AG04450 (cell line): ENCODE measurements around the gene TNFRSF21. TPM values are rescaled to one million over a fixed set of nuclear protein-coding genes. Genes with fewer than 3 reads are reported as not detected.

Source experiments
- CTCF ChIA-PET: fragments of 300-600, 350-600 bp; formaldehyde crosslinking; extraction: SDS; loops from one replicate; lab custom pipeline; 2022; ENCODE audit warnings: antibody characterized with exemption, inconsistent platforms; lab: Charles Lee
- POLR2A ChIA-PET: fragments of 350-600 bp; formaldehyde crosslinking; extraction: SDS; loops from one replicate; lab custom pipeline; 2021; ENCODE audit warnings: antibody characterized with exemption, inconsistent platforms; lab: Yijun Ruan, JAX
- DNase-seq: peaks from one replicate; pipeline ENCODE4 v3.0.0-alpha.2; 2011; ENCODE audit warnings: low read depth, low spot score
- H3K27ac ChIP-seq: one replicate; pipeline ENCODE4 v1.5.1; 2012; ENCODE audit warnings: low read depth, low read length, control low read depth
- H3K27me3 ChIP-seq: one replicate; pipeline ENCODE4 v1.6.0; 2012; ENCODE audit warnings: low read length; ENCODE audit not compliant: control insufficient read depth, insufficient read depth
- H3K4me3 ChIP-seq: 2 replicates; pipeline ENCODE4 v1.5.1; 2011; ENCODE audit warnings: mild to moderate bottlenecking, low read depth, low read length, control low read depth
- H3K9me3 ChIP-seq: 2 replicates; pipeline ENCODE4 v1.5.1; 2012; ENCODE audit warnings: low read length; ENCODE audit not compliant: control insufficient read depth, insufficient read depth
- polyA plus RNA-seq: library from polyadenylated mRNA; depleted of rRNA; stranded (reverse); fragments of >200 nt; gene quantifications from 2 replicates; pipeline ENCODE4 v1.2.3, GENCODE V29; 2011
- TF ChIP-seq, protein P1 (sequence below): IDR thresholded peaks from 2 replicates; pipeline ENCODE4 v1.5.1; 2011; ENCODE audit warnings: low read depth, low read length, control low read depth, inconsistent platforms

Gene TNFRSF21
- polyA plus RNA-seq, 1 experiment = 21.7 TPM

GRCh38 chr6:47256361-47256760 is 53.3 kb downstream of the TNFRSF21 start:
- ChIA-PET CTCF (interaction anchor here (1.5 kb wide), 1 partner anchor 158 kb away, joined by 5 read pairs; no protein-coding TSS in a partner anchor), POLR2A (no interaction called here)
- TF ChIP-seq, protein P1, sequence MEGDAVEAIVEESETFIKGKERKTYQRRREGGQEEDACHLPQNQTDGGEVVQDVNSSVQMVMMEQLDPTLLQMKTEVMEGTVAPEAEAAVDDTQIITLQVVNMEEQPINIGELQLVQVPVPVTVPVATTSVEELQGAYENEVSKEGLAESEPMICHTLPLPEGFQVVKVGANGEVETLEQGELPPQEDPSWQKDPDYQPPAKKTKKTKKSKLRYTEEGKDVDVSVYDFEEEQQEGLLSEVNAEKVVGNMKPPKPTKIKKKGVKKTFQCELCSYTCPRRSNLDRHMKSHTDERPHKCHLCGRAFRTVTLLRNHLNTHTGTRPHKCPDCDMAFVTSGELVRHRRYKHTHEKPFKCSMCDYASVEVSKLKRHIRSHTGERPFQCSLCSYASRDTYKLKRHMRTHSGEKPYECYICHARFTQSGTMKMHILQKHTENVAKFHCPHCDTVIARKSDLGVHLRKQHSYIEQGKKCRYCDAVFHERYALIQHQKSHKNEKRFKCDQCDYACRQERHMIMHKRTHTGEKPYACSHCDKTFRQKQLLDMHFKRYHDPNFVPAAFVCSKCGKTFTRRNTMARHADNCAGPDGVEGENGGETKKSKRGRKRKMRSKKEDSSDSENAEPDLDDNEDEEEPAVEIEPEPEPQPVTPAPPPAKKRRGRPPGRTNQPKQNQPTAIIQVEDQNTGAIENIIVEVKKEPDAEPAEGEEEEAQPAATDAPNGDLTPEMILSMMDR = no peak
- H3K27ac ChIP-seq = no peak overlapping the region
- H3K4me3 ChIP-seq = no peak overlapping the region
- no peaks in the 10 kb centered on the region for H3K9me3 ChIP-seq
- H3K27me3 ChIP-seq = no peaks in the 10 kb centered on the region
- DNase-seq = no peak

GRCh38 chr6:47254906-47255305 is 54.8 kb downstream of the TNFRSF21 start:
- H3K4me3 ChIP-seq = no peak overlapping the region
- H3K27me3 ChIP-seq = no peaks in the 10 kb centered on the region
- TF ChIP-seq, protein P1 = no peak
- CTCF ChIA-PET = interaction anchor here (0.6 to 1.5 kb wide), 2 partner anchors 157 kb away, joined by 4 to 5 read pairs; no protein-coding TSS in a partner anchor
- no peaks in the 10 kb centered on the region for H3K9me3 ChIP-seq
- POLR2A ChIA-PET = no interaction called here
- no peak overlapping the region for H3K27ac ChIP-seq
- DNase-seq = no peak

GRCh38 chr6:47254051-47254450 is 55.7 kb downstream of the TNFRSF21 start:
- POLR2A ChIA-PET = no interaction called here
- TF ChIP-seq, protein P1 = no peak
- CTCF ChIA-PET = interaction anchor here (0.6 kb wide), 1 partner anchor 156 kb away, joined by 4 read pairs; no protein-coding TSS in a partner anchor

GRCh38 chr6:47253136-47253535 is 56.6 kb downstream of the TNFRSF21 start:
- POLR2A ChIA-PET = no interaction called here
- CTCF ChIA-PET = no interaction called here
- no peak overlapping the region for H3K4me3 ChIP-seq

More at GRCh38 chr6:47254051-47254450, 55.7 kb downstream of the TNFRSF21 start:
- H3K27me3 ChIP-seq = no peaks in the 10 kb centered on the region
- H3K4me3 ChIP-seq = no peak overlapping the region
- no peak overlapping the region for H3K27ac ChIP-seq
- DNase-seq = no peak
- H3K9me3 ChIP-seq = no peaks in the 10 kb centered on the region

GRCh38 chr6:47252633-47253032 is 57.1 kb downstream of the TNFRSF21 start:
- Histone ChIP-seq H3K27ac (no peak overlapping the region), H3K4me3 (no peak overlapping the region), H3K27me3 (no peaks in the 10 kb centered on the region), H3K9me3 (no peaks in the 10 kb centered on the region)
- POLR2A ChIA-PET = no interaction called here
- TF ChIP-seq, protein P1 = no peak
- CTCF ChIA-PET = no interaction called here
- DNase-seq = no peak

More at GRCh38 chr6:47253136-47253535, 56.6 kb downstream of the TNFRSF21 start:
- H3K9me3 ChIP-seq = no peaks in the 10 kb centered on the region
- no peaks in the 10 kb centered on the region for H3K27me3 ChIP-seq
- H3K27ac ChIP-seq = no peak overlapping the region
- DNase-seq = no peak
- TF ChIP-seq, protein P1 = no peak
